Vagina (tissue), 2 donors: ENCODE measurements around the gene NOTO.

Source experiments
- POLR2A ChIP-seq, 2 donors: fragments of 450-650 bp; IDR thresholded peaks; one replicate each; pipeline ENCODE4 v1.6.1; 2017; ENCODE audit warnings: antibody characterized with exemption in 2 of 2, mild to moderate bottlenecking in 2 of 2, moderate library complexity in 2 of 2
- POLR2AphosphoS5 ChIP-seq, 2 donors: sonication (generic); formaldehyde crosslinking; IDR thresholded peaks; one replicate each; pipeline ENCODE4 v1.9.0; 2017; ENCODE audit warnings: antibody characterized with exemption in 2 of 2, mild to moderate bottlenecking in 2 of 2, low read depth in 1 of 2; ENCODE audit not compliant: insufficient read depth in 1 of 2
- TF ChIP-seq, protein P1 (sequence below), 3 experiments: fragments of 450-650 bp in 2 of 3; fragments of 200-600 bp in 1 of 3; sonication (generic) in 1 of 3; IDR thresholded peaks; one replicate each; pipeline ENCODE4 v1.5.1; 2017 to 2019; ENCODE audit warnings: antibody characterized with exemption in 3 of 3, mild to moderate bottlenecking in 2 of 3, moderate library complexity in 2 of 3

DNA sequence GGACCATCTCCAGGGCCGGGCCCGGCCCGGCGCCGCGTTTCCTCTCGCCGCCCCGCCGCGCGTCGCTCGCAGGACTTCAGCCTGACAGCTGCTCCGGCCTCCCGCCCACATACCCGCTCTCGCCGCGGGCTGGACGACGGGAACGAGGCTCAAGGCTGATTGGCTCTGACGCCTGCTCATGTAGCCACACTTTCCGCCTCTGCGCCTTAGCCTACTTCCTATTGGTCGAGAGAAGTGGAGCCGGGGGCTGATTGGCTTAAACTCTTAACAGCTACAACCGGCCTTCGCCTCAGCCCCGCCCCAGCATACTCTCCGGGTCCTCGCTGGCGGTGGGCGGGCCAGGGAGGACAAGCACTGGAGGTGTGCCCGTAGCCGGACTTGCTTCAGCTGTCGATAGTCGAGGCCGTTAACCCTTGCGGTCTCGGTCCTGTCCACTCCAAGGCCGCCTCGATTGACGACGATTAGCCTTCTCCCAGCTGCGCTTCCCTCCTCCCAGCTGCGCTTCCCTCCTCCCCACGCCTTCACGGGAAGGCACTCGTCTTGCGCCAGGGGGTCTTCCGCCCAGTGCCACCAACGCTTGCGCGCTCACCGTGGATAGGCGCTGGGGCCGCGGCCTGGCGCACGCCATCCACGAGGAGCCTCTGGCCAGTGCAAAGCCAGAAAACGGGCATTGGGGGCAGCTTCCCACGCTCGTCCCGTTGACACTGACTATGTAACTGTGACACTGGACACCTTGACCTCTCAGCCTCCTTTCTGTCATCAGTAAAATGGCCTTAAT, 31.0 kb downstream of the NOTO start, which contains the start of gene PRADC1:
- TF ChIP-seq, protein P1, sequence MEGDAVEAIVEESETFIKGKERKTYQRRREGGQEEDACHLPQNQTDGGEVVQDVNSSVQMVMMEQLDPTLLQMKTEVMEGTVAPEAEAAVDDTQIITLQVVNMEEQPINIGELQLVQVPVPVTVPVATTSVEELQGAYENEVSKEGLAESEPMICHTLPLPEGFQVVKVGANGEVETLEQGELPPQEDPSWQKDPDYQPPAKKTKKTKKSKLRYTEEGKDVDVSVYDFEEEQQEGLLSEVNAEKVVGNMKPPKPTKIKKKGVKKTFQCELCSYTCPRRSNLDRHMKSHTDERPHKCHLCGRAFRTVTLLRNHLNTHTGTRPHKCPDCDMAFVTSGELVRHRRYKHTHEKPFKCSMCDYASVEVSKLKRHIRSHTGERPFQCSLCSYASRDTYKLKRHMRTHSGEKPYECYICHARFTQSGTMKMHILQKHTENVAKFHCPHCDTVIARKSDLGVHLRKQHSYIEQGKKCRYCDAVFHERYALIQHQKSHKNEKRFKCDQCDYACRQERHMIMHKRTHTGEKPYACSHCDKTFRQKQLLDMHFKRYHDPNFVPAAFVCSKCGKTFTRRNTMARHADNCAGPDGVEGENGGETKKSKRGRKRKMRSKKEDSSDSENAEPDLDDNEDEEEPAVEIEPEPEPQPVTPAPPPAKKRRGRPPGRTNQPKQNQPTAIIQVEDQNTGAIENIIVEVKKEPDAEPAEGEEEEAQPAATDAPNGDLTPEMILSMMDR (IDR thresholded peaks at IDR 0.05): no peak
- TF ChIP-seq POLR2A (IDR thresholded peaks at IDR 0.05) (no peak), POLR2AphosphoS5 (IDR thresholded peaks at IDR 0.05; ENCODE audit: insufficient read depth in 1 of 2, low read depth in 1 of 2) (peak; percentile 75 to 84)
